Measurements from ENCODE around the gene ZNF317.

- no peak for TF ChIP-seq SIN3A (IDR thresholded peaks at IDR 0.05; ENCODE audit: borderline replicate concordance, insufficient read depth, low read length)
- no peak for TF ChIP-seq POLR2AphosphoS5 (IDR thresholded peaks at IDR 0.05; ENCODE audit: low read depth, low read length)
- TF ChIP-seq TAF1 (IDR thresholded peaks at IDR 0.05; ENCODE audit: borderline replicate concordance, insufficient read depth, low read length): no peak
- TF ChIP-seq, protein P1, sequence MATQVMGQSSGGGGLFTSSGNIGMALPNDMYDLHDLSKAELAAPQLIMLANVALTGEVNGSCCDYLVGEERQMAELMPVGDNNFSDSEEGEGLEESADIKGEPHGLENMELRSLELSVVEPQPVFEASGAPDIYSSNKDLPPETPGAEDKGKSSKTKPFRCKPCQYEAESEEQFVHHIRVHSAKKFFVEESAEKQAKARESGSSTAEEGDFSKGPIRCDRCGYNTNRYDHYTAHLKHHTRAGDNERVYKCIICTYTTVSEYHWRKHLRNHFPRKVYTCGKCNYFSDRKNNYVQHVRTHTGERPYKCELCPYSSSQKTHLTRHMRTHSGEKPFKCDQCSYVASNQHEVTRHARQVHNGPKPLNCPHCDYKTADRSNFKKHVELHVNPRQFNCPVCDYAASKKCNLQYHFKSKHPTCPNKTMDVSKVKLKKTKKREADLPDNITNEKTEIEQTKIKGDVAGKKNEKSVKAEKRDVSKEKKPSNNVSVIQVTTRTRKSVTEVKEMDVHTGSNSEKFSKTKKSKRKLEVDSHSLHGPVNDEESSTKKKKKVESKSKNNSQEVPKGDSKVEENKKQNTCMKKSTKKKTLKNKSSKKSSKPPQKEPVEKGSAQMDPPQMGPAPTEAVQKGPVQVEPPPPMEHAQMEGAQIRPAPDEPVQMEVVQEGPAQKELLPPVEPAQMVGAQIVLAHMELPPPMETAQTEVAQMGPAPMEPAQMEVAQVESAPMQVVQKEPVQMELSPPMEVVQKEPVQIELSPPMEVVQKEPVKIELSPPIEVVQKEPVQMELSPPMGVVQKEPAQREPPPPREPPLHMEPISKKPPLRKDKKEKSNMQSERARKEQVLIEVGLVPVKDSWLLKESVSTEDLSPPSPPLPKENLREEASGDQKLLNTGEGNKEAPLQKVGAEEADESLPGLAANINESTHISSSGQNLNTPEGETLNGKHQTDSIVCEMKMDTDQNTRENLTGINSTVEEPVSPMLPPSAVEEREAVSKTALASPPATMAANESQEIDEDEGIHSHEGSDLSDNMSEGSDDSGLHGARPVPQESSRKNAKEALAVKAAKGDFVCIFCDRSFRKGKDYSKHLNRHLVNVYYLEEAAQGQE (IDR thresholded peaks at IDR 0.05; ENCODE audit: insufficient read depth in 1 of 2, low read depth in 2 of 2, low read length in 2 of 2): no peak
- no peak for TF ChIP-seq FOXP2 (optimal IDR thresholded peaks at IDR 0.05; ENCODE audit: borderline replicate concordance, extremely low read depth, extremely low read length, insufficient read depth)
Measured at GRCh38 chr19:9175326-9175725, 35.1 kb downstream of the ZNF317 start.
